OCI-LY3 (cell line): ENCODE results near the gene HDAC4.

ENCODE experiments used
- H2AFZ ChIP-seq: fragments of 200-600, 300-600 bp; shearing (Covaris generic); 2 replicates; pipeline ENCODE4 v1.6.0; 2014; ENCODE audit warnings: antibody characterized with exemption, low read depth, low read length
- H3K27ac ChIP-seq: fragments of 200-600, 300-600 bp; sonication (generic); 2 replicates; pipeline ENCODE4 v1.5.1; 2014; ENCODE audit warnings: mild to moderate bottlenecking, low read length, moderate library complexity, mixed read lengths
- H3K27me3 ChIP-seq: fragments of 200-600, 300-600 bp; sonication (generic); 2 replicates; pipeline ENCODE4 v1.6.1; 2014; ENCODE audit warnings: low read depth, low read length, mixed read lengths
- H3K36me3 ChIP-seq: fragments of 200-600, 300-600 bp; sonication (generic); replicated peaks from 2 replicates; pipeline ENCODE3; 2014; ENCODE audit warnings: low read depth, low read length, mixed read lengths
- H3K4me1 ChIP-seq: fragments of 300-600, 200-600 bp; sonication (generic); 2 replicates; pipeline ENCODE4 v1.6.1; 2014; ENCODE audit warnings: low read length, mixed read lengths
- H3K4me2 ChIP-seq: fragments of 200-600, 300-600 bp; sonication (generic); 2 replicates; pipeline ENCODE4 v1.6.1; 2014; ENCODE audit warnings: low read length, mixed read lengths
- H3K4me3 ChIP-seq: fragments of 300-600, 200-600 bp; sonication (generic); 2 replicates; pipeline ENCODE4 v1.5.1; 2014; ENCODE audit warnings: antibody characterized with exemption, mild to moderate bottlenecking, low read length, moderate library complexity
- H3K79me2 ChIP-seq: fragments of 300-600, 200-600 bp; shearing (Covaris generic); 2 replicates; pipeline ENCODE4 v1.6.1; 2014; ENCODE audit warnings: mild to moderate bottlenecking, low read length, mixed read lengths
- H3K9ac ChIP-seq: fragments of 300-600, 200-600 bp; shearing (Covaris generic); 2 replicates; pipeline ENCODE4 v1.6.0; 2014; ENCODE audit warnings: mild to moderate bottlenecking, low read length, moderate library complexity
- H3K9me3 ChIP-seq: fragments of 200-600, 300-600 bp; shearing (Covaris generic); 2 replicates; pipeline ENCODE4 v1.6.1; 2014; ENCODE audit warnings: low read length, mixed read lengths; ENCODE audit not compliant: insufficient read depth
- H4K20me1 ChIP-seq: fragments of 200-600, 300-600 bp; sonication (generic); 2 replicates; pipeline ENCODE4 v1.6.1; 2016; ENCODE audit warnings: low read length, mixed read lengths; ENCODE audit not compliant: insufficient read depth
- CTCF ChIP-seq: fragments of 200-600, 300-600 bp; sonication (generic); IDR thresholded peaks from 2 replicates; pipeline ENCODE4 v1.5.1; 2014; ENCODE audit warnings: antibody characterized with exemption, low read length, low read depth
- EZH2phosphoT487 ChIP-seq: fragments of 200-600 bp; shearing (Covaris generic); IDR thresholded peaks from 2 replicates; pipeline ENCODE4 v1.6.1; 2018; ENCODE audit warnings: antibody characterized with exemption, mixed run types, low read depth

HDAC4 gene

GRCh38 chr2:239239607-239240413 lies 161.0 kb downstream of the HDAC4 start:
- Histone ChIP-seq H3K9me3 (no peaks in the 10 kb centered on the region), H4K20me1 (no peaks in the 10 kb centered on the region), H3K4me2 (no peak overlapping the region), H3K27me3 (no peaks in the 10 kb centered on the region), H3K4me1 (no peaks in the 10 kb centered on the region), H3K27ac (no peak overlapping the region), H2AFZ (no peak overlapping the region), H3K9ac (no peak overlapping the region), H3K79me2 (no peaks in the 10 kb centered on the region), H3K4me3 (no peak overlapping the region), H3K36me3 (no peaks in the 10 kb centered on the region)
- TF ChIP-seq EZH2phosphoT487 (no peak), CTCF (no peak)

- Histone ChIP-seq H3K27me3 (no peaks in the 10 kb centered on the region), H3K79me2 (no peaks in the 10 kb centered on the region), H3K4me1 (no peaks in the 10 kb centered on the region), H3K9me3 (no peaks in the 10 kb centered on the region), H3K9ac (no peak overlapping the region), H4K20me1 (no peaks in the 10 kb centered on the region), H3K36me3 (no peaks in the 10 kb centered on the region), H3K27ac (no peak overlapping the region), H2AFZ (no peak overlapping the region), H3K4me2 (no peak overlapping the region), H3K4me3 (no peak overlapping the region)
- no peak for TF ChIP-seq EZH2phosphoT487
- no peak for TF ChIP-seq CTCF
Measured at GRCh38 chr2:239238839-239239606, 161.8 kb downstream of the HDAC4 start.

- Histone ChIP-seq H3K79me2 (no peaks in the 10 kb centered on the region), H4K20me1 (no peaks in the 10 kb centered on the region), H3K36me3 (no peaks in the 10 kb centered on the region), H3K4me1 (no peaks in the 10 kb centered on the region), H3K9me3 (no peaks in the 10 kb centered on the region), H3K9ac (no peak overlapping the region), H3K27ac (no peak overlapping the region), H2AFZ (no peak overlapping the region), H3K4me3 (no peak overlapping the region), H3K27me3 (no peaks in the 10 kb centered on the region), H3K4me2 (no peak overlapping the region)
- TF ChIP-seq CTCF (no peak), EZH2phosphoT487 (no peak)
Measured at GRCh38 chr2:239238381-239238780, 162.4 kb downstream of the HDAC4 start.

- Histone ChIP-seq H3K4me1 (no peaks in the 10 kb centered on the region), H3K9ac (no peak overlapping the region), H3K27me3 (no peaks in the 10 kb centered on the region), H3K27ac (no peak overlapping the region), H3K79me2 (no peaks in the 10 kb centered on the region), H4K20me1 (no peaks in the 10 kb centered on the region), H2AFZ (no peak overlapping the region), H3K4me2 (no peak overlapping the region), H3K9me3 (no peaks in the 10 kb centered on the region), H3K4me3 (no peak overlapping the region), H3K36me3 (no peaks in the 10 kb centered on the region)
- TF ChIP-seq EZH2phosphoT487: no peak
- TF ChIP-seq CTCF: no peak
Measured at GRCh38 chr2:239236808-239237205, 164.0 kb downstream of the HDAC4 start.
